H1 (cell line): Measurements from ENCODE around the gene PCED1B.

ENCODE experiments used
- CBX8 ChIP-seq: fragments of 300-800, 300-1000 bp; sonication (generic); IDR thresholded peaks from 2 replicates; pipeline ENCODE4 v1.7.1; 2016; ENCODE audit warnings: low read depth, low read length, borderline replicate concordance
- CHD2 ChIP-seq: IDR thresholded peaks from 2 replicates; pipeline ENCODE4 v1.6.1; 2012; ENCODE audit warnings: low read length, improper control_type of control experiment
- CTCF ChIP-seq, 3 experiments: IDR thresholded peaks; 1 replicate in 2 of 3; 2 replicates in 1 of 3; pipeline versions ENCODE4 v1.5.1 to v1.6.1; 2011; ENCODE audit warnings: low read length in 3 of 3, mild to moderate bottlenecking in 3 of 3, inconsistent platforms in 2 of 3, low read depth in 1 of 3, moderate library complexity in 1 of 3; ENCODE audit not compliant: insufficient read depth in 1 of 3; ENCODE audit errors: control extremely low read depth in 1 of 3
- EP300 ChIP-seq, 2 experiments: IDR thresholded peaks; 1 replicate in 1 of 2; 2 replicates in 1 of 2; pipeline ENCODE4 v1.6.1; 2011 to 2012; ENCODE audit warnings: low read depth in 2 of 2, low read length in 2 of 2, mild to moderate bottlenecking in 2 of 2, borderline replicate concordance in 1 of 2, inconsistent platforms in 1 of 2, moderate library complexity in 1 of 2
- EZH2 ChIP-seq: fragments of 200-600 bp; sonication (generic); IDR thresholded peaks from 2 replicates; pipeline ENCODE4 v1.7.1; 2012; ENCODE audit warnings: low read depth, mild to moderate bottlenecking, moderate library complexity, low read length, inconsistent platforms; ENCODE audit not compliant: severe bottlenecking
- HDAC6 ChIP-seq: IDR thresholded peaks from one replicate; pipeline ENCODE4 v1.7.1; 2012; ENCODE audit warnings: low read depth, mild to moderate bottlenecking, inconsistent platforms, low read length, moderate library complexity
- JUN ChIP-seq: IDR thresholded peaks from 2 replicates; pipeline ENCODE4 v1.6.1; 2011; ENCODE audit warnings: low read depth, mild to moderate bottlenecking, improper control_type of control experiment, low read length
- POLR2A ChIP-seq, 2 experiments: IDR thresholded peaks; 1 replicate in 1 of 2; 2 replicates in 1 of 2; pipeline ENCODE4 v1.6.1; 2011; ENCODE audit warnings: low read depth in 2 of 2, low read length in 2 of 2, mild to moderate bottlenecking in 2 of 2; ENCODE audit errors: control extremely low read depth in 1 of 2
- POLR2AphosphoS5 ChIP-seq: IDR thresholded peaks from 2 replicates; pipeline ENCODE4 v1.6.1; 2011; ENCODE audit warnings: low read depth, low read length
- RBBP5 ChIP-seq: IDR thresholded peaks from 2 replicates; pipeline ENCODE4 v1.7.1; 2012; ENCODE audit warnings: low read depth, mild to moderate bottlenecking, inconsistent platforms, low read length, moderate library complexity, borderline replicate concordance
- RXRA ChIP-seq: IDR thresholded peaks from 2 replicates; pipeline ENCODE4 v1.6.1; 2011; ENCODE audit warnings: low read depth, mild to moderate bottlenecking, low read length, moderate library complexity; ENCODE audit not compliant: insufficient read depth
- SIRT6 ChIP-seq: IDR thresholded peaks from one replicate; pipeline ENCODE4 v1.7.1; 2012; ENCODE audit warnings: low read length, inconsistent platforms
- USF2 ChIP-seq: IDR thresholded peaks from 2 replicates; pipeline ENCODE4 v1.6.1; 2011; ENCODE audit warnings: low read length, improper control_type of control experiment
- YY1 ChIP-seq: IDR thresholded peaks from 2 replicates; pipeline ENCODE4 v1.6.1; 2011; ENCODE audit warnings: low read depth, mild to moderate bottlenecking, low read length

DNA sequence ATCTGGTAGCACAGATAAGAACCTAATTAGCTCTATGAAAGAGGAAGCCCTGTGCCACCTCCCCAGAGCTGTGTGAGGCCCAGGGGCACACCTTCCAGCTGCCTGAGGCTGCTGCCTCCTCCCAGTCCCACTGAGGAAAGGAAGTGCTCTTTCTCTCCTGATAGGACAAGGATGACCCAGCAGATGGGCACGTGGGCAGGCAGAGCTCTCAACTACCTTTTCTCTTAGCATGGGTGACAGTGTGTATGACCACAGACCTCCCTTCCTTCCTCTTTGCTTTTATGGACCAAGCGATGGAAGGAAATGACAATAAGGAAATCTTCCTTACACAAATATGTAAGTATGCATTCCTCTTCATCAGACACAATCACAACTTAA is 127.9 kb downstream of the PCED1B start:
- TF ChIP-seq CTCF (IDR thresholded peaks at IDR 0.05; ENCODE audit: control extremely low read depth in 1 of 3, insufficient read depth in 1 of 3, low read depth in 1 of 3, low read length in 3 of 3), result no peak
- TF ChIP-seq RXRA, result no peak
- TF ChIP-seq USF2, result no peak
- TF ChIP-seq POLR2AphosphoS5, result no peak
- TF ChIP-seq YY1, result no peak
- TF ChIP-seq CBX8, result no peak
- TF ChIP-seq JUN, result no peak
- TF ChIP-seq POLR2A (IDR thresholded peaks at IDR 0.05; ENCODE audit: control extremely low read depth in 1 of 2, low read depth in 2 of 2, low read length in 2 of 2), result no peak
- no peak for TF ChIP-seq EZH2
- TF ChIP-seq SIRT6, result no peak
- no peak for TF ChIP-seq CHD2
- no peak for TF ChIP-seq RBBP5
- no peak for TF ChIP-seq HDAC6
- TF ChIP-seq EP300 (IDR thresholded peaks at IDR 0.05; ENCODE audit: borderline replicate concordance in 1 of 2, low read depth in 2 of 2, low read length in 2 of 2), result no peak
